Measurements from ENCODE around the gene RGL3. TPM values are rescaled to one million over a fixed set of nuclear protein-coding genes. Genes with fewer than 3 reads are reported as not detected.
A peak's percentile ranks its signal among the peaks of the same experiment; 100 is the strongest.
"Not testable (repeated sequence)": the region's sequence is repeated elsewhere in the genome, so short reads cannot be mapped to it uniquely, and the experiment has no call there.

RGL3 gene
- total and polyA plus RNA-seq, 2 experiments from 2014 or later, result 0.54 to 1.4 TPM

DNA sequence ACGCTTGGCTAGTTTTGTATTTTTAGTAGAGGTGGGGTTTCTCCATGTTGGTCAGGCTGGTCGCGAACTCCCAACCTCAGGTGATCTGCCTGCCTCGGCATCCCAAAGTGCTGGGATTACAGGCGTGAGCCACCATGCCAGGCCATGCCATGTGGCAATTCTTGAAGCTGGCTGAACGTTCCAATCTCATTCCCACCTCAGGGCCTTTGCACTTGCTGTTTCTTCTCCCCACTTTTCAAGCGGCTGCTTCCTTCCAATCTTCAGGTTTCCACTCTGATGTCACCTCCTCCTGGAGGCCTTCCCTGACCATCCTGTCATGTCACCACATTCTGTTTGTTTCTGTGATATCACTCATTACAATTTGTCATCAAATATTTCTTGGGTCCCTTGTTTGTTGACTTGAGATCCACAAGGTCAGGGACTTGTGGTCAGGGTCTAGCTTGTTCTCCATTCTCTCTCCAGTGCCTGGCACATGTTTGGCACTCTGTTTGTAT, 39.2 kb downstream of the RGL3 start:
- H3K27ac ChIP-seq, result no peak overlapping the region
- H3K4me1 ChIP-seq (ENCODE audit: insufficient read depth), result peaks cover 25% of the 10 kb centered on the region
- H3K9ac ChIP-seq, result 0 out of 2 replicates have a peak overlapping the region, but pooled peaks have one; percentile 80
- H2AFZ ChIP-seq, result no peak overlapping the region
- no peaks in the 10 kb centered on the region for H3K9me3 ChIP-seq (ENCODE audit: low read depth)
- in situ Hi-C loops (cut with MboI), result no loop called here
- 85 to 88% methylated on average over 7 of the region's 7 CpGs for WGBS, 2 experiments (ENCODE audit: low coverage in 1 of 2, low lambda C conversion rate in 2 of 2, missing lambda C conversion rate in 2 of 2)
- H3K4me2 ChIP-seq (ENCODE audit: unreplicated experiment), result peak overlapping the region; percentile 89
- no peak overlapping the region; the same call in 1 of the 2 replicates for H3K4me3 ChIP-seq
- H3K9me2 ChIP-seq (ENCODE audit: insufficient read depth), result no peaks in the 10 kb centered on the region
- H3K27me3 ChIP-seq (replicated peaks; ENCODE audit: insufficient read depth), result no peaks in the 10 kb centered on the region
- DNase-seq, result no peak
- no peak for TF ChIP-seq EZH2phosphoT487 (IDR thresholded peaks at IDR 0.05; ENCODE audit: insufficient read depth, low read depth)
- no peak for TF ChIP-seq EZH2 (IDR thresholded peaks at IDR 0.05; ENCODE audit: insufficient read depth, poor library complexity, severe bottlenecking)
- peaks cover 7% of the 10 kb centered on the region; the same call in 1 of the 2 replicates for H3K79me2 ChIP-seq (ENCODE audit: insufficient read depth)
- H3K36me3 ChIP-seq (ENCODE audit: low read depth), result no peaks in the 10 kb centered on the region
- no peaks in the 10 kb centered on the region for H4K20me1 ChIP-seq (ENCODE audit: insufficient read depth)
- peaks cover 24% of the 10 kb centered on the region for H3F3A ChIP-seq (ENCODE audit: insufficient read depth)

DNA sequence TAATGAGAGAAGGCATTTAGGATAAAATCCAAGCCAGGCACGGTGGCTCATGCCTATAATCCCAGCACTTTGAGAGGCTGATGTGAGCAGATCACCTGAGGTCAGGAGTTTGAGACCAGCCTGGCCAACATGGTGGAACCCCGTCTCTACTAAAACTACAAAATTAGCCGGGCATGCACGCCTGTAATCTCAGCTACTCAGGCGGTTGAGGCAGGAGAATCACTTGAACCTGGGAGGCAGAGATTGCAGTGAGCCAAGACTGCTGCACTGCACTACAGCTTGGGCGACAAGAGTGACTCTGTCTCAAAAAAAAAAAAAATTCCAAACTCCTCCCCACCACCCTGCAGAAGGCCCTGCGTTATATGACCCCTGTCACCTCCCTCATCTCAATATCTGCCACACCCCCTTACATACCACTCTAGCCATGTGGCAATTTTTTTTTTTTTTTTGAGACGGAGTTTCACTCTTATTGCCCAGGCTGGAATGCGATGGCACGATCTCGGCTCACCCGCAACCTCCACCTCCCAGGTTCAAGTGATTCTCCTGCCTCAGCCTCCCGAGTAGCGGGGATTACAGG, 39.8 kb downstream of the RGL3 start:
- H2AFZ ChIP-seq; H3K4me2 ChIP-seq (ENCODE audit: unreplicated experiment); H3K36me3 ChIP-seq (ENCODE audit: low read depth); H3K9ac ChIP-seq; H3K9me3 ChIP-seq (ENCODE audit: low read depth); in situ Hi-C loops (cut with MboI); H3K79me2 ChIP-seq (ENCODE audit: insufficient read depth); H3K4me3 ChIP-seq; H4K20me1 ChIP-seq (ENCODE audit: insufficient read depth); H3K27me3 ChIP-seq (replicated peaks; ENCODE audit: insufficient read depth); DNase-seq; H3K27ac ChIP-seq; H3K9me2 ChIP-seq (ENCODE audit: insufficient read depth): not testable (repeated sequence)
- H3F3A ChIP-seq (ENCODE audit: insufficient read depth), result peaks cover 24% of the 10 kb centered on the region
- 84 to 89% methylated on average over 14 of the region's 14 CpGs for WGBS, 2 experiments (ENCODE audit: low coverage in 1 of 2, low lambda C conversion rate in 2 of 2, missing lambda C conversion rate in 2 of 2)
- H3K4me1 ChIP-seq (ENCODE audit: insufficient read depth), result peaks cover 25% of the 10 kb centered on the region

DNA sequence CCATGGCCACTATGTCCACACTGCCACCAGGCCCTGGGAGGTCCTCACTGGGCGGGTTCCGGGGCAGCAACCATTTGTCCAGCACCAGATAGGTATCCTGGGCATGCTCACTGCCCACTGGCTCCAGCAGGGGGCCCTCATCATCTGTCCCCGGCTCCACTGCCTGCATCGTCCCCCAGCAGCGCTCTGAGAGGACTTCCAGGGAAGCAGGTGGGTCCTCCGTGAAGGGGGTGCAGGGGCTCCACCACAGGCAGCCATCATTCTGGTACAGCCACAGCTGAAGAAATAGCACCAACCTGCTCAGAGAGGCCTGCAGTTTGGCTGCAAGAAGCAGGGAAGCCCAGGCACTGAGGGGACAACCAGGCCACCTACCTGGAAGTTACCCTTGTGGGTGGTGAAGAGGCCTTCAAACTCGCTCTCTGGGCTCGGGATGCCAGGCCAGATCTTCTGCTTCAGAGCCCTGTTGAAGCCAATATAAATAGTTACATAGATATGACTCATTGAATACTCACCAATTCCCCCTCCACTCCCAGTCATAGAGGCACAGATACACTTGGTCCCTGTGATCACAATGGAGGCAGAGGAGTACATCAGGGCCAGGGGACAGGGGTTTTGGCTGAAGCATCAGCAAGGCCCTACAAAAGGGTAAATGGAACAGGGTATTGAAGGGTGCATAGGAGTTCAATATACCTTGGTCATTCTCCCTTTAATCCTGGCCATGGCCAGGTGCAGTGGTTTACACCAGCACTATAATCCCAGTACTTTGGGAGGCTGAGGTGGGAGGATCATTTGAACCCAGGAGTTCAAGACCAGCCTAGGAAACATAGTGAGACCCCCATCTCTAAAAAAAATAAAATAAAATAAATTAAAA, 40.6 kb downstream of the RGL3 start:
- TF ChIP-seq EZH2 (IDR thresholded peaks at IDR 0.05; ENCODE audit: insufficient read depth, poor library complexity, severe bottlenecking), result no peak
- no peak for TF ChIP-seq EZH2phosphoT487 (IDR thresholded peaks at IDR 0.05; ENCODE audit: insufficient read depth, low read depth)
- Histone ChIP-seq H3F3A (ENCODE audit: insufficient read depth) (peaks cover 24% of the 10 kb centered on the region), H3K27me3 (replicated peaks; ENCODE audit: insufficient read depth) (no peaks in the 10 kb centered on the region), H3K9me2 (ENCODE audit: insufficient read depth) (no peaks in the 10 kb centered on the region), H3K4me2 (ENCODE audit: unreplicated experiment) (peak overlapping the region; percentile 61), H3K79me2 (ENCODE audit: insufficient read depth) (peaks cover 7% of the 10 kb centered on the region; the same call in 1 of the 2 replicates), H3K4me1 (ENCODE audit: insufficient read depth) (peaks cover 30% of the 10 kb centered on the region), H3K36me3 (ENCODE audit: low read depth) (no peaks in the 10 kb centered on the region), H3K4me3 (no peak overlapping the region), H3K27ac (peak overlapping the region; percentile 63), H3K9me3 (ENCODE audit: low read depth) (no peaks in the 10 kb centered on the region), H3K9ac (no peak overlapping the region; the same call in 1 of the 2 replicates), H2AFZ (no peak overlapping the region), H4K20me1 (ENCODE audit: insufficient read depth) (no peaks in the 10 kb centered on the region)
- 39 to 48% methylated on average over 8 of the region's 8 CpGs for WGBS, 2 experiments (ENCODE audit: low coverage in 1 of 2, low lambda C conversion rate in 2 of 2, missing lambda C conversion rate in 2 of 2)
- peak; percentile 93 for DNase-seq
- in situ Hi-C loops (cut with MboI), result no loop called here

DNA sequence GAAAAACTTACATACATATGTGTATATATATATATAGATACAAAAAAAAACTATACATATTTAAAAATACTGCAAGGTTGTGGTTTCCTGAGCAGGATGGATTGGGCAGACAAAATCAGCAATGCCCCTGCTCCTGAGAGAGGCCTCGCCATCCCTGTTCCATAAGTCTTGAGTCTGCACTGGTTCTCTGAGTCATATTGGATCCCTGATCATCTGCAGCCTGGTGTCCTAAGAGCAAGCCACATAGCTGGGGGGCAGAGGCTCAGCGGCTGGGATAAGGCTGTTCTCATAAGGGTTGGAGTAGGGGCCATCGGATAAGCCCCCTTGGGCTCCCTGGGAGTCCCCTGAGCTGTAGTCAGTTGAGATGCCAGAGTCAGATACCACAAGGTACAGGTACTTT, 41.4 kb downstream of the RGL3 start:
- DNase-seq, result peak; percentile 77
- Histone ChIP-seq H3K27me3 (replicated peaks; ENCODE audit: insufficient read depth) (no peaks in the 10 kb centered on the region), H3K27ac (peak overlapping the region; percentile 63), H4K20me1 (ENCODE audit: insufficient read depth) (no peaks in the 10 kb centered on the region), H3K9me2 (ENCODE audit: insufficient read depth) (no peaks in the 10 kb centered on the region), H2AFZ (no peak overlapping the region), H3F3A (ENCODE audit: insufficient read depth) (peaks cover 24% of the 10 kb centered on the region), H3K36me3 (ENCODE audit: low read depth) (no peaks in the 10 kb centered on the region), H3K9me3 (ENCODE audit: low read depth) (no peaks in the 10 kb centered on the region), H3K79me2 (ENCODE audit: insufficient read depth) (peaks cover 7% of the 10 kb centered on the region; the same call in 1 of the 2 replicates), H3K9ac (0 out of 2 replicates have a peak overlapping the region, but pooled peaks have one; percentile 14), H3K4me2 (ENCODE audit: unreplicated experiment) (peak overlapping the region; percentile 61), H3K4me1 (ENCODE audit: insufficient read depth) (peaks cover 30% of the 10 kb centered on the region), H3K4me3 (peak overlapping the region; percentile 10; the same call in 1 of the 2 replicates)
- WGBS, 2 experiments (ENCODE audit: low coverage in 1 of 2, low lambda C conversion rate in 2 of 2, missing lambda C conversion rate in 2 of 2), result 71 to 76% methylated on average over 3 of the region's 3 CpGs
- TF ChIP-seq EZH2phosphoT487 (IDR thresholded peaks at IDR 0.05; ENCODE audit: insufficient read depth, low read depth) (no peak), EZH2 (IDR thresholded peaks at IDR 0.05; ENCODE audit: insufficient read depth, poor library complexity, severe bottlenecking) (no peak)
- in situ Hi-C loops (cut with MboI), result no loop called here
